ENCODE data around the gene NEURL1. TPM values are rescaled to one million over a fixed set of nuclear protein-coding genes. Genes with fewer than 3 reads are reported as not detected.

Gene NEURL1
- total RNA-seq, 2 experiments from 2014 or later = 0.47 TPM; not detected in 1

DNA sequence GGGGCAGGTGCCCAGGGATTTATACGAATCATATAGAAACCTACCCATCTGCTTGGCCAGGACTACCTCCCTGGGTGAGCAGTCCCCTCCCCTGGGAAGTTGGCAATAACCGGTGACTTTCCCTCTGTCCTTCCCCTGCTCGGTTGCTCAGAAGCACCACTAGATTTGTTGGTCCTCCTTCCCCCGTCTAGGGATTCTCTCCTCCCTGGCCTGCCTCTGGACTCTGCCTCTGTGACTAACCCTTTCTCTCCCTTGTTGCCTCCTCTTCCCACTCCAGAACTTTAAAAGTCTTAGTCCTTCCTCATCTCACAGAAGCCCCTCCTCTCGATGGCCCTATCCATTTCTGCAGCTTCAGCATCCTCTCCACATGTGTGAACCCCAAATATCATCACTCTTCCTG, 24.3 kb upstream of the NEURL1 start:
- Histone ChIP-seq H2AFZ (ENCODE audit: low read length) (no peak overlapping the region), H3K79me2 (ENCODE audit: insufficient read depth, low read depth, low read length) (no peaks in the 10 kb centered on the region), H4K20me1 (ENCODE audit: insufficient read depth, low read length) (no peaks in the 10 kb centered on the region), H3K9me2 (ENCODE audit: insufficient read depth, low read length) (no peaks in the 10 kb centered on the region), H3K4me2 (ENCODE audit: low read length) (no peak overlapping the region), H3K4me1 (ENCODE audit: insufficient read depth, low read length, poor library complexity, severe bottlenecking) (peaks cover 86% of the 10 kb centered on the region), H3K4me3 (ENCODE audit: low read depth, low read length, poor library complexity, severe bottlenecking) (no peak overlapping the region), H3K9me3 (ENCODE audit: low read length) (no peaks in the 10 kb centered on the region), H3K27ac (ENCODE audit: low read depth, low read length, poor library complexity, severe bottlenecking) (peak overlapping the region; percentile 6), H3K36me3 (ENCODE audit: insufficient read depth, low read length) (no peaks in the 10 kb centered on the region)
- POLR2A ChIA-PET = no interaction called here
- BruUV-seq (replicated peaks) = no TSS peak
- TF ChIP-seq EZH2phosphoT487 (IDR thresholded peaks at IDR 0.05; ENCODE audit: borderline replicate concordance, low read depth, low read length) = no peak
- TF ChIP-seq, protein P1, sequence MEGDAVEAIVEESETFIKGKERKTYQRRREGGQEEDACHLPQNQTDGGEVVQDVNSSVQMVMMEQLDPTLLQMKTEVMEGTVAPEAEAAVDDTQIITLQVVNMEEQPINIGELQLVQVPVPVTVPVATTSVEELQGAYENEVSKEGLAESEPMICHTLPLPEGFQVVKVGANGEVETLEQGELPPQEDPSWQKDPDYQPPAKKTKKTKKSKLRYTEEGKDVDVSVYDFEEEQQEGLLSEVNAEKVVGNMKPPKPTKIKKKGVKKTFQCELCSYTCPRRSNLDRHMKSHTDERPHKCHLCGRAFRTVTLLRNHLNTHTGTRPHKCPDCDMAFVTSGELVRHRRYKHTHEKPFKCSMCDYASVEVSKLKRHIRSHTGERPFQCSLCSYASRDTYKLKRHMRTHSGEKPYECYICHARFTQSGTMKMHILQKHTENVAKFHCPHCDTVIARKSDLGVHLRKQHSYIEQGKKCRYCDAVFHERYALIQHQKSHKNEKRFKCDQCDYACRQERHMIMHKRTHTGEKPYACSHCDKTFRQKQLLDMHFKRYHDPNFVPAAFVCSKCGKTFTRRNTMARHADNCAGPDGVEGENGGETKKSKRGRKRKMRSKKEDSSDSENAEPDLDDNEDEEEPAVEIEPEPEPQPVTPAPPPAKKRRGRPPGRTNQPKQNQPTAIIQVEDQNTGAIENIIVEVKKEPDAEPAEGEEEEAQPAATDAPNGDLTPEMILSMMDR (conservative IDR thresholded peaks at IDR 0.05; ENCODE audit: low read length) = no peak
- intact Hi-C loops (cut with micrococcal nuclease; ENCODE audit: unreplicated experiment) = no loop called here
- CTCF ChIA-PET (ENCODE audit: unreplicated experiment) = no interaction called here
- DNase-seq (ENCODE audit: low spot score) = no peak

DNA sequence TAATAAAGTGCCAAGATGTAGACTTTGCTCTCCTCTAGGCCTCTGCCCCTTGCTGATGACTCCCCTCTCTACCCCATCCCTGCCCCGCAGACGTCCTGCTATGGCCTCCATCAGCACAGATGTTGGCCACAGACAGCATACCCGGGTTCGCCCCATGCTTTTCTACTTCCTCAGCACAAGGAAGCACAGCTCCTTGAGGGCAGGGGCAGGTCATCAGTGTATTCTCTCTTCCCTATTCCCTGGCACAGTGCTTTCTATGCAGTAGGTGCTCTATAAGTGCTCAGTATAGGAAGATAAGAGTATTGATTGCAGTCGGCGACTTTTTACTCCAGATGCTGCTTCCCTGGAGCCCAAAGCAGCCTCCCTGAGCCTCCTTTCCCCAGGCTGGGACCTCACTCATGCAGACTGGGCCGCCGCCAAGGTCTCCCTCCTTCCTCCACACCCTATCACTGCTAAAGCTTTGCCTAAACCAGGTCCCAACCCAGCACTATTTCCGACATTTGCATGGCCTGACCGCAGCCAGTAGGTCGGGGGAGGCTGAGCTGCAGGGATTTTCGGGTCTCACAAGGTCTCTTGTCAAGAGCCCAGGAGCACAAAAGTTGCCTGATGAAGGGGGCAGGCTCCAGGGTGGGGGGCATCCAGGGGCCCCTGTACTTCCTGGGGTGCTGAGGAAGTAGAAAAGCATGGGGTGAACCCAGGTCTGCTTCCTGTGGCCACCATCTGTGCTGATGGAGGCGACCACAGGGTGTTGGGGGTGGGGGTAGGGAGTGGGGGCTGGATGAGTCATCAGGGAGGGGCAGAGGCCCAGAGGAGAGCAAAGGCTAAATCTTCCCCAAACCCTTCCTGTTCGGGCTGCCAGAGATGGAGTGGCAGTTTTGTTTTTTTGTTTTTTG, 22.5 kb upstream of the NEURL1 start:
- POLR2A ChIA-PET = interaction anchor here (0.5 to 0.9 kb wide), 4 partner anchors 8 to 280 kb away, joined by 3 to 4 read pairs (median 4); no protein-coding TSS in a partner anchor

More for the DNA sequence above, 22.5 kb upstream of the NEURL1 start:
- Histone ChIP-seq H3K9me3 (ENCODE audit: low read length) (no peaks in the 10 kb centered on the region), H3K4me1 (ENCODE audit: insufficient read depth, low read length, poor library complexity, severe bottlenecking) (peaks cover 77% of the 10 kb centered on the region), H4K20me1 (ENCODE audit: insufficient read depth, low read length) (no peaks in the 10 kb centered on the region), H3K36me3 (ENCODE audit: insufficient read depth, low read length) (no peaks in the 10 kb centered on the region), H2AFZ (ENCODE audit: low read length) (peak overlapping the region; percentile 13; the same call in 1 of the 2 replicates), H3K79me2 (ENCODE audit: insufficient read depth, low read depth, low read length) (no peaks in the 10 kb centered on the region), H3K4me3 (ENCODE audit: low read depth, low read length, poor library complexity, severe bottlenecking) (peak overlapping the region; percentile 55), H3K4me2 (ENCODE audit: low read length) (peak overlapping the region; percentile 72), H3K27ac (ENCODE audit: low read depth, low read length, poor library complexity, severe bottlenecking) (peak overlapping the region; percentile 91), H3K9me2 (ENCODE audit: insufficient read depth, low read length) (no peaks in the 10 kb centered on the region)
- TF ChIP-seq, protein P1 (conservative IDR thresholded peaks at IDR 0.05; ENCODE audit: low read length) = no peak
- TF ChIP-seq EZH2phosphoT487 (IDR thresholded peaks at IDR 0.05; ENCODE audit: borderline replicate concordance, low read depth, low read length) = no peak
- DNase-seq (ENCODE audit: low spot score) = peak; percentile 90
- CTCF ChIA-PET (ENCODE audit: unreplicated experiment) = interaction anchor here (0.6 to 0.7 kb wide), 3 partner anchors 13 to 55 kb away, joined by 3 read pairs; no protein-coding TSS in a partner anchor
- intact Hi-C loops (cut with micrococcal nuclease; ENCODE audit: unreplicated experiment) = no loop called here
- BruUV-seq (replicated peaks) = no TSS peak
